ENCODE data around the gene RLF.

The RLF gene

GRCh38 chr1:40151457-40152079 is 9.6 kb upstream of the RLF start (continued):
- no peak for TF ChIP-seq PATZ1 (CRISPR knock-in tag; IDR thresholded peaks at IDR 0.05; ENCODE audit: borderline replicate concordance)
- no peak for TF ChIP-seq CSDC2 (CRISPR knock-in tag; IDR thresholded peaks at IDR 0.05)
- TF ChIP-seq ZNF70 (CRISPR knock-in tag; IDR thresholded peaks at IDR 0.05), result no peak
- no peak for TF ChIP-seq CSRNP3 (CRISPR knock-in tag; IDR thresholded peaks at IDR 0.05)
- no peak for TF ChIP-seq ZFP3 (CRISPR knock-in tag; IDR thresholded peaks at IDR 0.05)
- no peak for TF ChIP-seq OSR1 (CRISPR knock-in tag; IDR thresholded peaks at IDR 0.05)
- no peak for TF ChIP-seq PPARA (CRISPR knock-in tag; IDR thresholded peaks at IDR 0.05; ENCODE audit: borderline replicate concordance)
- no peak for TF ChIP-seq BACH2 (CRISPR knock-in tag; IDR thresholded peaks at IDR 0.05; ENCODE audit: borderline replicate concordance)
- TF ChIP-seq SNAI2 (CRISPR knock-in tag; IDR thresholded peaks at IDR 0.05), result no peak
- TF ChIP-seq ZNF8 (CRISPR knock-in tag; IDR thresholded peaks at IDR 0.05), result no peak
- no peak for TF ChIP-seq ESRRG (CRISPR knock-in tag; IDR thresholded peaks at IDR 0.05)

- ATAC-seq, result peak; percentile 85
- TF ChIP-seq GLIS3 (CRISPR knock-in tag; IDR thresholded peaks at IDR 0.05), result no peak
- TF ChIP-seq TOX (CRISPR knock-in tag; IDR thresholded peaks at IDR 0.05; ENCODE audit: borderline replicate concordance), result no peak
- no peak for TF ChIP-seq CSDC2 (CRISPR knock-in tag; IDR thresholded peaks at IDR 0.05)
- TF ChIP-seq TCF4 (CRISPR knock-in tag; IDR thresholded peaks at IDR 0.05; ENCODE audit: borderline replicate concordance), result no peak
- TF ChIP-seq RARB (CRISPR knock-in tag; IDR thresholded peaks at IDR 0.05), result no peak
- TF ChIP-seq PPARA (CRISPR knock-in tag; IDR thresholded peaks at IDR 0.05; ENCODE audit: borderline replicate concordance), result no peak
- TF ChIP-seq CSRNP3 (CRISPR knock-in tag; IDR thresholded peaks at IDR 0.05), result no peak
- no peak for TF ChIP-seq ZFP30 (CRISPR knock-in tag; IDR thresholded peaks at IDR 0.05)
- no peak for TF ChIP-seq CREB5 (CRISPR knock-in tag; IDR thresholded peaks at IDR 0.05; ENCODE audit: low read depth)
- no peak for TF ChIP-seq TSHZ2 (CRISPR knock-in tag; IDR thresholded peaks at IDR 0.05)
- TF ChIP-seq ZFP3 (CRISPR knock-in tag; IDR thresholded peaks at IDR 0.05), result no peak
- TF ChIP-seq ZNF8 (CRISPR knock-in tag; IDR thresholded peaks at IDR 0.05), result no peak
- TF ChIP-seq ISL1 (CRISPR knock-in tag; IDR thresholded peaks at IDR 0.05), result no peak
- TF ChIP-seq POU6F1 (CRISPR knock-in tag; IDR thresholded peaks at IDR 0.05; ENCODE audit: borderline replicate concordance, low read depth), result no peak
- no peak for TF ChIP-seq ZNF70 (CRISPR knock-in tag; IDR thresholded peaks at IDR 0.05)
- no peak for TF ChIP-seq ESRRG (CRISPR knock-in tag; IDR thresholded peaks at IDR 0.05)
- no peak for TF ChIP-seq ZNF565 (CRISPR knock-in tag; conservative IDR thresholded peaks at IDR 0.05; ENCODE audit: low read depth)
- no peak for TF ChIP-seq ZC3H10 (CRISPR knock-in tag; IDR thresholded peaks at IDR 0.05)
These were observed 8.0 kb upstream of the RLF start for GRCh38 chr1:40153073-40153770.

Data from SK-N-SH treated with all-trans-retinoic acid at 6 μM for 48 hours (cell line).